A673 (cell line): ENCODE measurements around the gene TIGD2. TPM values are rescaled to one million over a fixed set of nuclear protein-coding genes. Genes with fewer than 3 reads are reported as not detected.

Experiments
- BruUV-seq: library from RNA; stranded (reverse); fragments of 400-500 nt; replicated peaks from 2 replicates; lab custom pipeline; 2021; lab: Mats Ljungman, UMichigan
- CTCF ChIA-PET: fragments of 300-600 bp; sonication (Branson Sonifier 250); formaldehyde crosslinking; loops from one replicate; lab custom pipeline; 2022; ENCODE audit warnings: antibody characterized with exemption; lab: Charles Lee
- POLR2A ChIA-PET: fragments of 300-600 bp; sonication (Branson Sonifier 250); formaldehyde crosslinking; loops from one replicate; lab custom pipeline; 2022; ENCODE audit warnings: antibody characterized with exemption; ENCODE audit not compliant: low non-redundant PET; lab: Charles Lee
- DNase-seq: peaks from one replicate; pipeline ENCODE4 v3.0.0-alpha.2; 2015; ENCODE audit warnings: low spot score
- H3K27ac ChIP-seq: fragments of 200-600 bp; sonication (generic); 2 replicates; pipeline ENCODE4 v1.5.1; 2016; ENCODE audit warnings: mixed run types, low read depth, mild to moderate bottlenecking, mixed read lengths, antibody characterized with exemption, low read length; ENCODE audit not compliant: poor library complexity, severe bottlenecking
- H3K27me3 ChIP-seq: fragments of 200-600 bp; sonication (generic); replicated peaks from 2 replicates; pipeline ENCODE4 v1.6.1; 2017; ENCODE audit warnings: mixed run types, low read depth, mild to moderate bottlenecking, mixed read lengths, antibody characterized with exemption, low read length; ENCODE audit not compliant: insufficient read depth, poor library complexity
- H3K36me3 ChIP-seq: fragments of 200-600 bp; sonication (generic); 2 replicates; pipeline ENCODE4 v1.6.1; 2016; ENCODE audit warnings: mixed run types, mild to moderate bottlenecking, mixed read lengths, antibody characterized with exemption, low read length; ENCODE audit not compliant: insufficient read depth, poor library complexity, severe bottlenecking
- H3K4me1 ChIP-seq: fragments of 200-600 bp; sonication (generic); 2 replicates; pipeline ENCODE4 v1.6.1; 2017; ENCODE audit warnings: mixed run types, mild to moderate bottlenecking, mixed read lengths, antibody characterized with exemption, low read length; ENCODE audit not compliant: insufficient read depth, poor library complexity, severe bottlenecking
- H3K4me3 ChIP-seq: fragments of 200-600 bp; sonication (generic); 2 replicates; pipeline ENCODE4 v1.5.1; 2016; ENCODE audit warnings: low read depth, mixed run types, mild to moderate bottlenecking, mixed read lengths, low read length; ENCODE audit not compliant: poor library complexity, severe bottlenecking
- H3K9me3 ChIP-seq: fragments of 200-600 bp; sonication (generic); 2 replicates; pipeline ENCODE4 v1.6.1; 2016; ENCODE audit warnings: mixed run types, low read depth, mild to moderate bottlenecking, mixed read lengths, antibody characterized with exemption, low read length; ENCODE audit not compliant: poor library complexity, severe bottlenecking
- EZH2 ChIP-seq: fragments of 200-600 bp; sonication (generic); IDR thresholded peaks from 2 replicates; pipeline ENCODE4 v1.6.1; 2017; ENCODE audit warnings: borderline replicate concordance, low read depth, mild to moderate bottlenecking, mixed read lengths, antibody characterized with exemption, low read length; ENCODE audit not compliant: poor library complexity, severe bottlenecking
- intact Hi-C: fragments of 100-400 bp; cut with micrococcal nuclease; formaldehyde crosslinking; loops from one replicate; pipeline ENCODE4 v1.10.0; 2022; ENCODE audit not compliant: unreplicated experiment
- total RNA-seq: library from RNA; stranded (reverse); gene quantifications from 2 replicates; pipeline ENCODE4 v1.2.3, GENCODE V29; 2021
- TF ChIP-seq, protein P1 (sequence below): fragments of 300-800, 200-600 bp; sonication (generic); conservative IDR thresholded peaks from 2 replicates; pipeline ENCODE4 v1.5.1; 2017; ENCODE audit warnings: low read depth, mild to moderate bottlenecking, antibody characterized with exemption, low read length, moderate library complexity, mixed read lengths

The TIGD2 gene
- total RNA-seq, 1 experiment from 2014 or later, result 2.8 TPM

- BruUV-seq, result no TSS peak
- ChIA-PET POLR2A (no interaction called here), CTCF (no interaction called here)
- DNase-seq, result no peak
- H3K27me3 ChIP-seq, result no peaks in the 10 kb centered on the region
- no peak overlapping the region for H3K4me3 ChIP-seq
- H3K27ac ChIP-seq, result no peak overlapping the region
- H3K9me3 ChIP-seq, result no peaks in the 10 kb centered on the region
- H3K36me3 ChIP-seq, result no peaks in the 10 kb centered on the region
- intact Hi-C loops, result no loop called here
- TF ChIP-seq EZH2, result no peak
- TF ChIP-seq, protein P1, sequence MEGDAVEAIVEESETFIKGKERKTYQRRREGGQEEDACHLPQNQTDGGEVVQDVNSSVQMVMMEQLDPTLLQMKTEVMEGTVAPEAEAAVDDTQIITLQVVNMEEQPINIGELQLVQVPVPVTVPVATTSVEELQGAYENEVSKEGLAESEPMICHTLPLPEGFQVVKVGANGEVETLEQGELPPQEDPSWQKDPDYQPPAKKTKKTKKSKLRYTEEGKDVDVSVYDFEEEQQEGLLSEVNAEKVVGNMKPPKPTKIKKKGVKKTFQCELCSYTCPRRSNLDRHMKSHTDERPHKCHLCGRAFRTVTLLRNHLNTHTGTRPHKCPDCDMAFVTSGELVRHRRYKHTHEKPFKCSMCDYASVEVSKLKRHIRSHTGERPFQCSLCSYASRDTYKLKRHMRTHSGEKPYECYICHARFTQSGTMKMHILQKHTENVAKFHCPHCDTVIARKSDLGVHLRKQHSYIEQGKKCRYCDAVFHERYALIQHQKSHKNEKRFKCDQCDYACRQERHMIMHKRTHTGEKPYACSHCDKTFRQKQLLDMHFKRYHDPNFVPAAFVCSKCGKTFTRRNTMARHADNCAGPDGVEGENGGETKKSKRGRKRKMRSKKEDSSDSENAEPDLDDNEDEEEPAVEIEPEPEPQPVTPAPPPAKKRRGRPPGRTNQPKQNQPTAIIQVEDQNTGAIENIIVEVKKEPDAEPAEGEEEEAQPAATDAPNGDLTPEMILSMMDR, result no peak
- H3K4me1 ChIP-seq, result no peaks in the 10 kb centered on the region
Measured at GRCh38 chr4:89119166-89119565, 7.8 kb downstream of the TIGD2 start.

DNA sequence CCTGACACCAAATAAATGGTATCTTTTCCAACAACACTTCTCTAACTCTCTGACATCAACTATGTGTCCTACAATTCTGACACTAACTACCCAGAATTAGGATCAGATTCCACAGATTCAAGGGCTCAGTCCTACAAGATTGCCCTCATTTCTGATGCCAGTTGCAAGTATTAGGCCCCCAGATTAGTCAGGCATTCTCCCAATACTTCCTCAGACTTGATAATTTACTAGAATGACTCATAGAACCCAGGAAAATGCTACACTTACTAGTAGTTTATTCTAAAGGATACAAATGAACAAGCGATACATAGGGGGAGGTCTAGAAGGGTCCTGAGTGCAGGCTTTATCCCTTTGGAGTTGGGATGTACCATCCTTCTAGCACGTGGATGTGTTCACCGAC, 8.5 kb downstream of the TIGD2 start:
- no peak overlapping the region for H3K27ac ChIP-seq
- no peaks in the 10 kb centered on the region for H3K4me1 ChIP-seq
- H3K9me3 ChIP-seq, result no peaks in the 10 kb centered on the region
- no peaks in the 10 kb centered on the region for H3K27me3 ChIP-seq
- no peak for DNase-seq
- intact Hi-C loops, result no loop called here
- H3K4me3 ChIP-seq, result no peak overlapping the region
- no peak for TF ChIP-seq EZH2
- TF ChIP-seq, protein P1, result no peak
- POLR2A ChIA-PET, result no interaction called here
- no TSS peak for BruUV-seq
- CTCF ChIA-PET, result no interaction called here
- no peaks in the 10 kb centered on the region for H3K36me3 ChIP-seq

DNA sequence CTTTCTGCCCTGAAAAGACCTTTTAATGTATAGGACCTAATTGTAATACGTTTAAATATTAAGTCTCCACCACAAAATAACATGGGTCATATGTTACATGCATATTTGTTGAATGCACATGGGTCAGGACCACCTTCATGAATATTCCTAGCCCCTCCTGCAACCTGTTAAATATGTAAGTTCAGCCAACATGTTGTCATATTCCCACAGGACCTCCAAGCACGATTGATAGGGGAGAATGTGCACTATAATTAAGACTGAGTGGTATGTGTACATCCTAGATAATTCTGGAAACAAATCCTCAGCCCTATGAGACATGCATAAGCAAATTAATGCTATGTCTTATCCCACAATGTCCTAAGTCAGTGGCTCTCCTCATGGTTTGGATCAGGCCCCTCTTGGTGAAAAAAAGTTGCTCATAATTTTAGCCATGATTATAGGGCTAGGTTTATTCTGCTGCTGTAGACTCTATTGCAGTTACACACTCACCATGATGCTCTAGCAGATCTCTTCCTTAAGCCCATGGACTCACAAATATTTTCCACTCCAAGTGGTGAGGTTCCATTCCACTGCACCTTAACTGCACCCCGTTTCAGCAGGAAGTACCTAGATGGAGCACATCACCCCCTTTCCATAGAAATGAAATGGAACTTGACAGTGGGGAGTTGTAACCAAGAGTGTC, 10.2 kb downstream of the TIGD2 start:
- Histone ChIP-seq H3K27me3 (no peaks in the 10 kb centered on the region), H3K4me3 (no peak overlapping the region), H3K9me3 (no peaks in the 10 kb centered on the region), H3K4me1 (no peaks in the 10 kb centered on the region), H3K27ac (no peak overlapping the region), H3K36me3 (no peaks in the 10 kb centered on the region)
- DNase-seq, result no peak
- ChIA-PET CTCF (no interaction called here), POLR2A (no interaction called here)
- intact Hi-C loops, result no loop called here
- BruUV-seq, result no TSS peak
- TF ChIP-seq, protein P1, result no peak
- no peak for TF ChIP-seq EZH2
